SKM-1 (cell line): ENCODE data around the gene MISP.
"Not testable (repeated sequence)": the region's sequence is repeated elsewhere in the genome, so short reads cannot be mapped to it uniquely, and the experiment has no call there.

Source experiments
- DNase-seq: peaks from one replicate; lab custom pipeline; 2025; ENCODE audit not compliant: unreplicated experiment; lab: John Stamatoyannopoulos, UW

Gene MISP, protein sequence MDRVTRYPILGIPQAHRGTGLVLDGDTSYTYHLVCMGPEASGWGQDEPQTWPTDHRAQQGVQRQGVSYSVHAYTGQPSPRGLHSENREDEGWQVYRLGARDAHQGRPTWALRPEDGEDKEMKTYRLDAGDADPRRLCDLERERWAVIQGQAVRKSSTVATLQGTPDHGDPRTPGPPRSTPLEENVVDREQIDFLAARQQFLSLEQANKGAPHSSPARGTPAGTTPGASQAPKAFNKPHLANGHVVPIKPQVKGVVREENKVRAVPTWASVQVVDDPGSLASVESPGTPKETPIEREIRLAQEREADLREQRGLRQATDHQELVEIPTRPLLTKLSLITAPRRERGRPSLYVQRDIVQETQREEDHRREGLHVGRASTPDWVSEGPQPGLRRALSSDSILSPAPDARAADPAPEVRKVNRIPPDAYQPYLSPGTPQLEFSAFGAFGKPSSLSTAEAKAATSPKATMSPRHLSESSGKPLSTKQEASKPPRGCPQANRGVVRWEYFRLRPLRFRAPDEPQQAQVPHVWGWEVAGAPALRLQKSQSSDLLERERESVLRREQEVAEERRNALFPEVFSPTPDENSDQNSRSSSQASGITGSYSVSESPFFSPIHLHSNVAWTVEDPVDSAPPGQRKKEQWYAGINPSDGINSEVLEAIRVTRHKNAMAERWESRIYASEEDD

DNA sequence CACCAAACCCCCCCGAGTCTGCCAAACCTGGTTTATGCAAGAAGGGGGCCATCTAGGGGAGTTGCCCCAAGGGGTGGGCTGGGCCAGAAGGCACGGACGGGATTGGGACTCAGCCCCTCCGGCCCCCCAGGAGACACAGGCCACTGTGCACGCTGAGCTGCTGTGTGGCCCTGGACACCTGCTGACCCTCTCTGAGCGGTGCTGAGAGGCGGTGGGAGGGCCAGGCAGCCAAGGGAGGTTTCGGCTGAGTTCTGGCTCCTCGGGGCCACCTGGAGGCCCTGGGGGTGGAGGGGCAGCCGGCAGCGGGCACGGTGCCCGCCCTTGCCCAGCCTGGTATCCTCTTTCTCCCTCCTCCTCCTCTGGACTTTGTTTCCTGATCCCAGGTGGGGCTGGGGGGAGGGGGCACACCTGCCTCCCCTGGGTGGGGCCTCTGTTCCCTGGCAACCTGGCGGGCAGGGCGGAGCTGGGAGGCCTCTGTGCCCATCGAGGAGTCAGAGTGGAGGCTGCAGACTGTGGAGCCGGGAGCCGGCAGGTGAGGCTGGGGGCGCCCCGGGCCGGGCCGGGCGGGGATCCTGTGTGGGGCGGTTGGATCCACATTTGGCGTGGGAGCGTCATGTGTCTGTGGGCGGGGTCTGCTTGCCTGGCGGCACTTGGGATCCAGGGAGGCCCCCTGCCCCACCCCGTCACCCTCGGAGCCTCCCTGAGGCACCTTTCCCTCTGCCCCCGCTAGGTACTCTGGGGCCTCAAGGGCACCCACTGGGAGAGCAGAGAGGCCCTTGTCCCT is at the start of gene MISP:
TSS of gene MISP (plus strand) at position 473 of the 784 bp plus-strand sequence. CDS start 5,835 bp downstream, outside the sequence.
- DNase-seq, result no peak

DNA sequence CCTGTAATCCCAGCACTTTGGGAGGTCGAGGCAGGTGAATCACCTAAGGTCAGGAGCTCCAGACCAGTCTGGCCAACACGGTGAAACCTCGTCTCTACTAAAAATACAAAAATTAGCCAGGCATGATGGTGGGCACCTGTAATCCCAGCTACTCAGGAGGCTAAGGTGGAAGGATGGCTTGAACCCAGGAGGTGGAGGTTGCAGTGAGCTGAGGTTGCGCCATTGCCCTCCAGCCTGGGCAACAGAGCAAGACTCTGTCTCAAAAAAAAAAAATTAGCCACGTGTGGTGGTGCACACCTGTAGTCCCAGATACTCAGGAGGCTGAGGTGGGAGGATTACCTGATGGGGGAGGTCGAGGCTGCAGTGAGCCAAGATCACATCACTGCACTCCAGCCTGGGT is 48.1 kb upstream of the MISP start:
- not testable (repeated sequence) for DNase-seq

DNA sequence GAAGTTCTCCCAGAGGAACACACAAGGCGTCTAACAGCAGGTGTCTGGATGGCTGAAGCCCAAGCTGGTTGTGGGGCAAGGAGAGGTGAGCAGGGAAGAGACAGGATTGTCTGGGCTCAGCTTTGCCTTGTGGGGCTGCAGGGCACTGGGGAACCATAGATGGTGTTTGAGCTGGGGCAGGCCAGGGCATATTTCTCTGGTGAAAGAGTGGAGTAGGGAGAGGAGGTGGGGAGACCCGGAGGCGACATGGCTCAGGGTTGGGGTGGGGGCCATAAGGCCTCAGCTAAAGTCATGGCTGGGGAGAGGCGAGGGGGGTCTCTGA is 47.6 kb upstream of the MISP start:
- no peak for DNase-seq

DNA sequence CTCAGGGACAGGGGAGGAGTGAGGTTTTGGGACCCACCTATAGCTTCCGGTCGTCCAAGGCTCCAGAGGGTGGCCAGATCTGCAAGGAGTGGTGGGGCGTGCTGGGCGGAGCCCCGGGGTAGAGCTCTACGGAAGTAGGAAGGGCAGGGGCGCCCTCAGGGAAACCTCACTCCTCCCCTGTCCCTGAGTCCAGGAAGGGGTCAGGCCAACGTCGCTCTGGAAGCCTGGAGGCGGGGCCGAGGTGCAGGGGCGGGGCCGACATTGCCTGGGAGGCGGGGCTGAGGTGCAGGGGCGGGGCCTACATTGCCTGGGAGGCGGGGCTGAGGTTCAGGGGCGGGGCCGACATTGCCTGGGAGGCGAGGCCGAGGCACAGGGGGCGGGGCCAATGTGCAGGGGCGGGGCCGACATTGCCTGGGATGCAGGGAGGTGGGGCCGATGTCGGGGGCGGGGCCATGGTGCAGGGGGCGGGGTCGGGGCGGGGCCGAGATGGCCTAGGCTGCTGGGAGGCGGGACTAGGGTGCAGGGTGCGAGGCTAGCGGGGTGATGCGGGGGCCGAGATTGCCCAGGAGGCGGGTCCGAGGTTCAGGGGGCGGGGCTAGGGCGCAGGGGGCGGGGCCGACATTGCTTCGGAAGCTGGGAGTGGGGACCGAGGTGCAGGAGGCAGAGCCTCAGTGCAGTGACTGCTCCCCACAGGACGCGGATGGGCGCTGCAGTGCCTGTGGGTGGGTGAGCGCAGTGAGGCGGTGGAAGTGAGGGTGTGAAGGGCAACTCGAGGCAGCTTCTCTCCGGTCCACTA is 47.1 kb upstream of the MISP start:
- DNase-seq, result peak; percentile 94

DNA sequence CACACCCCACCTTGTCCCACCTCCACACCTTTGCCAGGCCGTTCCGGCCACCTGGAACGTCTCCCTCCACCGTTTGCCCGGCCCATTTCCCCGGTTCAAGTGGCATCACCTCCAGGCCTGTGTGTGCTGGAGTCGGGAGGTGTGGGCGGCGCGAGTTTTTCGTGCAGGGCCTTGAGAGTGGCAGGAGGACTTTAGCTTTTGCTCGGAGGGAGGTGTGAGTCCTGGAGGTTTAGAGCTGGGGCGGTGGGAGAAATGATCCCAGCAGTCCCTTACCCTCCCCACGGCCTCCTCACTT is 46.5 kb upstream of the MISP start:
- DNase-seq, result no peak

DNA sequence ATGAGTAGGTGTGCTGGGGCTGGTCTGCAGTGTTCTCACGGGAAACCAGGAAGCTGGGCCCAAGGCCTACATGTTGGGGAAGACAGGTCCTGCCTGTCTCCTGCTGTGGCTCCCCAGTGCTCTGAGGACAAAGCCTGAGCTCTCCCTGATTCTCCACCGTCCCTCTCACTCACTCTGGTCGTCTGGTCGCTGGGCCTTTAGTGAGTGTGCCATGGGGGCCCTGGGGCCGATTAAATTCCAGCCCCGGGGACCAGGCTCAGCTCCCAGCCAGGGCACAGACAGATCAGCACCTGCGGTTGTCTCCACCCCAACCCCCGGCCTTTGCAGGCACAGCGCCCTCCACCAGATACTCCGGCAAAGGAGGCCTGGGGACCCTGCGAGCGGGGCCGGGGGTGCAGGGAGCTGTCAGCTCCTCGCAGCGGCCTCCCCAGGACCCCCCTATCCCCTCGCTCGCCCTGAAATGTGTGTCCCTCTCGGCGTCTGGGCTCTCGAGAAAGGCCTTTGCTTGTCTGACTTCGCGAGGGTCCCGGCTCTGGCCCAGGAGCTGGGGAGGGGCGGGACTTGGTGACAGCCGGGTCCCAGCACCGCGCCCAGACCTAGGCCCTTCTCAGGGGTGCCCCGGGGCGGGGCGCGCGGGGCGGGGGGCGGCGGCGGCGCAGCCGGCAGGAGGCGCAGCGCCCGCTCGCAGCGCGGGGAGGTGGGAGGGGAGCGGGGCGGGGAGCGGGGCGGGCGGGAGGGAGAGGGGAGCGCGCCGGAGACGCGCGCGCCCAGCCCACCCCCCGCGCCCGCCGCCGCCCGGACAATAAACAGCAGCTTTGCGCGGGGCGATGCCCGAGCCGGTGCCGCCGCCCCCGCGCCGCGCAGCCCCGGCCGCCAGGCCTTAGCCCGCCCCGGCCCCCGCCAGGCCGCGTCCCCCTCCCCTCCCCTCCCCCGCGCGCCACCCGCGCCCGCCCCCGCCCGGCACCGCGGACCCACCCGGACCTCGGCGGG is 42.5 kb upstream of the MISP start, which contains the start of gene PALM:
TSS of gene PALM (plus strand) at position 782 of the 990 bp plus-strand sequence. CDS start 212 bp downstream, outside the sequence.
- DNase-seq, result no peak

DNA sequence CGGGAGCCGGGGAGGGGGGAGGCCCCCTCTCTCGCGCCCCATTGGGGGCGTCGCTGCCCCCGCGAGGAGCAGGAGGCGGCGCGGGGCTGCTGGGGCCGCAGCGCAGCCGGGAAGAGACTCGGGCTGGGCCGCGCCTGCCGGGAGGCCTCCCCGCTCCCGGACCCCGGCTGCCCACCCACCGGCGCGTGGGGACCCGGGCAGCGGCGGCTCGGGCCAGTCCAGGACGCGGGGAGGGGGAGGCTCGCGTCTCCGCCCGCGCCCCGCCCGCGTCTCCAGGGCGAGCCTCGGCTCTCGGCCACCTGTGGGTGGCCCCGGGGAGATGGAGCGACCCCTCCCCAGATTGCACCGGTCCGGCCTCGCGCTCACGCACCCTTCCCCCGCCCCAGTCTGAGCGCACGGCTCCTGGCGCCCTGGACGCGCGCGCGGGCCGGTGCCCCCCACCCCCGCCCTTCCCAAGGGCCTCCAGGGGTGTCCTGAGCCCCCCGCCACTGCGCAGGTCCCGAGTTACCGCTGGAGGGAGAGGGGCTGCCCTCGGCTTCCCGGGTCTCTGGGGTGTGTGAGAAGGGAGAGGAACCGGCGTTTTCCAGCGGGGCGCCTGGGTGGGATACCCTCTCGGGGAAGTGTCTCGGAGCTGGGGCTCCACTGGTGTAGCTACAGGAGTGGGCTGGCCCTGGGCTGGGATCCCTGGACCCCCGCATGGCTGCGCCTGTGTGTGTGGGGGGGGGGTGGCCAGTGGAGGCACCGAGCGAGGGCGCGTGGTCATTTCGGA is 41.5 kb upstream of the MISP start:
- DNase-seq, result no peak

DNA sequence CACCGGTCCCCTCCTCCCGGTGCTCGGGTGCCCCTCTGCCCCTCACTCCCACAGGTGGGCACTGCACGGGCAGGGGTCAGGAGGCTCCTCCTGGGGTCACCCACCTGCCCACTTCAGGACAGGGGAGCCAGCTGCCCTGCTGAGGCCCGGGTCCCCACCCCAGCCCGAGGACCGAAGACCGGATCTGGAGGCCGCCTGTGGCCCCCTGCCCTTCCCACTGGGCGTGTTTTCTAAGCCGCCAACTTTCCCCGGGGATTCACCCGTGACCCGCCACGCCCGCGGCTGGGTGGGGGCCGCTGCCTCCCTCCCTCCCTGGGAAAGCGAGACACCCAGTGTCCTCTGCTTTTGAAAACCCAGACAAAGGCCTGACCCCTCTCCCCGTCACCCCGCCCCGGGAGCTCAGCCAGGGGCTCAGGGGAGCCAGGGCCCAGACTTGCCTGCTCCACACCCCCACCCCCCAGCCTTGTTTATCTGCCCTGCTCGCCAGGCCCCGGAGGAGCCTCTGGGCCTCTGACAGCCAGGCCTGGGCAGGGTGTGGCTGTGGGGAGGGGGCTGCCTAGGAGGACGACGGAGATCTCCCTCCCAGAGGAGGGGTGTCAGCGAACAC is 40.8 kb upstream of the MISP start:
- no peak for DNase-seq

DNA sequence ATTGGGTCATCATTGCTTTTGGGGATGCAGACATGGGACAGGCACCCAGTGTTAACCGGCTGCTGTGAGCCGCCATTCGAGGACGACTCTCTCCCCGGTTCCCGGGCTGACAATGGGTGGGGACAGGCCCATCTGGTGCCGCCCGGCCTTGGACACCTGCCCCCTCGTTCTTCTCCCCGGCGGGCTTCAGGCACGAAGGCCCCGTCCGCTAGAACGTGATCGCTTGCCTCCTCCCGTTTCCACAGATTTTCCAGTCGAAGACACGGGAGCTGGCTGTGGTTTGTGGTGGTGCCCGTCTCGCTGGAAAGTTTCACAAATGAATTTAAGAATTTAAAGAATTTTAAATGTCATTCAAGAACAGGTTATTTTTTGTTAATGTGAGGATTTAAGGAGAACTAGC is 40.1 kb upstream of the MISP start:
- DNase-seq, result no peak

DNA sequence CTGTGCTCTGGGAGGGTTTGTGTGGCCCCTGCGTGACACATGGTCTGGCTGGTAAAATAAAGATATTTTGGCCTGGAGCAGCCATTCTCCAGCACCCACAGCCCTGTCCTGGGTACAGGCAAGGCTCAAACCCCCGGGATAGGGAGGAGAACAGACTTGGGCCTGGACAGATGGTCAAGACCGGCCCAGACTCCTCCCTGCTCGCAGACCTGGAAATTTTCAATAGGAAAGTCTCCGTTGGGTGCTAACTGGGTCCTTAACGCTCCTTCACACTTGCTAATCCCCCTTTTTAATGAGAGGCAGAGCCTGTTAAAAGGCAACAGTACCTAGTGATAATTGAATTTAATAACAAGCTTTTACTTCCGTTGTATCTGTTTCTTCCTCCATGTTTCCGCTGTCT is 39.7 kb upstream of the MISP start:
- no peak for DNase-seq

DNA sequence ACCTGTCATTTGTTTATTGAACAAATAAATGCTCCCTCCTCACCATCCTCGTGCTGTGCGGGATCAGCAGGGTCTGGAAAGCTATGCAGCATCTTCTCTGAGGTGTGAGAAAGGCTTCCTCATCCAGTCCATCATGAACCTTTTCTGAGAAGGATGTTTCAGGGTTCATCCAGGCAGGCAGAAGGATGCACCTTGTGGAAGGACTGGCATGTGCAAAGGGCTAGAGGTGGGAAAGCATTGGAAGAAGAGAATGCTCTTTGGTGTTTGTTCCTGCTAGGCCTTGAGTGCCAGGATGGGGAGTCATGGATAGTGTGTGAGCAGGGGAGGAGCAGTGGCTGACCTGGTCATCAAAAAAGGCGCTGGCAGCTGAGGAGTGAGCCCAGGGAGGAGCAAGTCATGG is 35.6 kb upstream of the MISP start:
- no peak for DNase-seq

DNA sequence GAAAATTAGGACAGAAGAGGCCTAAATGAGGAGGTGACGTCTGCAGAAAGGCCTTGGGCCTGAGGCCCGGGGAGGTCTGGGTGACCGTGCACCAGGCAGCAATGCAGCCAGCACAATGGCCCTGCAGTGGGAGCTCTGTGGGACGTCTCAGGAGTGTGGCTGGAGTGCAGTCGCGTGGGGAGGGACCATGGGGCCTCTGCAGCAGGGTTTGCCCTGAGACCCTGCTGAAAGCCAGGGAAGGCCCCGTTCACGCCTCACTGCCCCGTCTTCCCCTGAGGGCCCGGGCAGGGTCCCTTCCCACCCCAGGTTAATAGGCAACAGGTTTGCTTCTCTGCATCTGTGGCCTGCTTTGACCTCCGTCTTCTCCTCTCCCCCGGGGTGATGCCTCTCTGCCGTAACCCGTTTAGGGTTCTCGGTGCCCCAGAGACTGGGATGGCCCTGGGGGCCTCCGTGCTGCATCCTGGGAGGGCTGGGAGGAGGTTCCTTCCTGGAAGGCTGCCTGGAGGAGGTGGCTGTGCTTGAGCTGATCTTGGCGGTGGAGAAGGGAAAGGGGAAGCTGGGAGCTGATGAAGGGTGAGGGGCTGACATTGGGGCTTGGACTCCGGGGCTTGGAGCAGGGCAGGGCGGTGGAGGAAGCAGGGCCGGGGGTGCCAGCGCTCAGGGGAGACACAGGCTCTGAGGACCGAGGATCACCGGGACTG is 32.5 kb upstream of the MISP start:
- DNase-seq, result peak; percentile 64

DNA sequence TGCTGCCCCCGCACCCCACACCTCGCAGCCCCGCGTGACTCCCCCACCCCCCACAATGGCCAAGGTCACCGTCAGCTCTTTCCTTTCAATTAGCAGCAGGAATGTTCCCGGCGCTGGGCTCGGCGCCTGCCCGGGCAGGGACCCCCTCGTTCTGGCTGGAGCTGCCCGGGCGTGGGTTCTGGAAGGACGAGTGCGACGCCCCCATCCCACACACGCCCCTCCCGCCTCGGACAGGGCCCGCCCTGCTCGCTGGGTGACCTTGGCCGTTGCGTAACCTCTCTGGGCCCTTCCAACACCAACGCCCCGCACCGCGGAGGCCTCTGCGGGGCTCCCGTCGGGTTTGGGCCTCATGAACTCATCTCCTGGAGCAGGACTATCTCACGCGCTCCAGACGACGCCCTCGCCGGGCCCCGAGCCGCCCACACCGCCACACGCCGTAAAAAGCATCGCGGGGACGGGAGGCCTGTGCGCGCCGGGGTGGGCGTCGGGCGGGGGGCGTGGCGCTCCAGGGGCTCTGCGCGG is 31.9 kb upstream of the MISP start:
- DNase-seq, result peak; percentile 57

DNA sequence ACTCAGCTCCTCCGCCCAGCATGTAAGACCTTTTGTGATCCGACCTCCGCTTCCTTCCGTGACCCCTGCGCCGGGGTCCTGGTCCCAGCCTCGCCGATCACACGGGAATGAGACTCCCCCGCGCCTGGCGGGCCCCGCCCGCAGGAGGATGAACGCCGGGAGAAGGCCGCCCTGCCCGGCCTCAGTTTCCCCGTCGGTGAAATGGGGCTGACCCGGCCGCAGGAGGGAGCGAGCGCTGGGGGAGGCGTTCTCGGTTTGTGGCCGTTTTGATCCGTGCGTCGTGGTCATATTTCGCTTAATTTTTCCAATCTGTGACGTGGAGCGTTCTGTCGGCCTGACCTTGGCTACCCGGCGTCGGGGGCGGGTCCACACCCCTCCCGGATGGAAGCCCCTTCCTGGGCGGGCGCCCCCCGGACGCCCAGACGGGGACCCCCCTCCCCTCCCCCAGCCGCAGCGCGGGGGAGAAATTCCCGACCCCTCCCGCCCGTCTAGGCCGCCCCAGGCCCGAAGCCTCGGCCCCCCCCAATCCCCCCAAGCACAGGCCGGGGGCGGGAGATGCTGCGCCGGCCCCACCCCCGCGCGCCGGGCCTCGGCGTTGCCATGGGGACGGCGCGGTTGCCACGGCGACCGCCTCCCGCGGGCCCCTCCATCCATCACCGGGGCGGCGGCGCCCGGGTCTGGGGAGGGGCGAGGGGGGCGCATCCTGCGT is 31.1 kb upstream of the MISP start:
- DNase-seq, result no peak

DNA sequence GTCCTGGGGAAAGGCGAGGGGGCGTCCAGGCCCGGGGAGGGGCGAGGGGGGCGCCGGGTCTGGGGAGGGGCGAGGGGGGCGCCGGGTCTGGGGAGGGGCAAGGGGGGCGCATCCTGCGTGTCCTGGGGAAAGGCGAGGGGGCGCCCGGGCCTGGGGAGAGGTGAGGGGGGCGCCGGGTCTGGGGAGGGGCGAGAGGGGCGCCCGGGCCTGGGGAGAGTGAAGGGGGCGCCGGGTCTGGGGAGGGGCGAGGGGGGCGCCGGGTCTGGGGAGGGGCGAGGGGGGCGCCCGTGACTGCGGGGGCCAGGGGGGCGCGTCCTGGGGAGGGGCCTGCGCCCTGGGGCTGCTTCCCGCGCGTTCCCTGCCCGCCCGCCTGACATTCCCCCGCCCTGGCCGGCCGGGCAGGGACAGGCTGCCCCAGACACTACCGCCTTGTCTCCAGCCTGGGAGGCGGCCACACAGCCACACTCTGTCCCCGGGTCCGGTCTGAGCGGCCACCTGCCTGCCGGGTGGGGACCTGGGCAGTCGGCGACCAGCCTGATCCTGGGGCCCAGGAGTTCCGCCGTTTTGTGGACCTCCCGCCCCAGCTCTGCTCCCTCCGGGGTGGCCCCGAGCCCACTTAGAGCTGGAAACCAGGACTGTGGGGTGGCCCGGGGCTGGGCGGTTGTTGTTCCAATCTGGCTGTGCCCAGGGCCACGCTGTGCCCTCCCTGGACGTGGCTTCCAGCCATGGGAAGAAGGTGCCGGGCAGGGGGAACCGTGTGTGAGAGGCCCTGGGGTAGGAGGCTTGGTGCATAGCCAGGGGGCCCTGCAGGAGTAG is 30.4 kb upstream of the MISP start:
- DNase-seq, result no peak

DNA sequence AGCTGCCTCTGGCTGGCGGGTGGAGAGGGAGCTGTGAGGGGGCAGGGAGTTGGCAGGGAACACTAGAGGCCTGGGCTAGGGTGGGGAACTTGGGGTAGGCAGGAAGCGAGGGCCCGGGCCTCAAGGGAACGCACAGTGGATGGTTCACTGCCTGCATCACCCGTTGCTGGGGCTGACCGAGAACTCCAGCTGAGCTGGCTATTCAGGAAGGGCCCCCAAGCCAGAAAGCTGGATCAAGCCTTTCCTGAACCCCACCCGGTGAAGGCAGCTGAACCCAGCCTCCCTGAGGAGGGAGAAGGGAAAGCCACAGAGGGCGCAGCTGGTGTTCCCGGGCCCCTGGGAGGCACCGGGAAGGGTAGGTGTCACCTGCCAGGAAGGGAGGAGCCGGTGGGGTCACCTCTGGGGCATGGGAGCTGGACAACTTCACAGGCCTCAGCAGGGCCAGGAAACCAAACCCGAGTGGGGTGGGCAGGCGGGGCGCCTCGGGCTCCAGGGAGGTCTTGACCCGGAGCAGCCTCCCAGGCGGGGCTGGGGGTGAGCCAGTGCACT is 28.3 kb upstream of the MISP start:
- DNase-seq, result no peak
